H1 (cell line): ENCODE measurements around the gene LYPD4. TPM values are rescaled to one million over a fixed set of nuclear protein-coding genes. Genes with fewer than 3 reads are reported as not detected.

Experiments
- CTCF ChIA-PET: fragments of 300-600 bp; sonication (Branson Sonifier 250); formaldehyde crosslinking; loops from one replicate; lab custom pipeline; 2021; ENCODE audit not compliant: partially characterized antibody; lab: Charles Lee
- POLR2A ChIA-PET: fragments of 300-600 bp; sonication (Branson Sonifier 250); formaldehyde crosslinking; loops from one replicate; lab custom pipeline; 2021; ENCODE audit warnings: inconsistent platforms; ENCODE audit not compliant: partially characterized antibody; lab: Charles Lee
- DNase-seq, 2 experiments: peaks; one replicate each; pipeline versions ENCODE4 v3.0.0 to v3.0.0-alpha.2; 2010 to 2022; ENCODE audit warnings: low spot score in 2 of 2, low read depth in 1 of 2, mixed read lengths in 1 of 2
- FAIRE-seq: peaks from 2 replicates; lab custom pipeline; 2011; peaks lifted over from hg19 to GRCh38; lab: Jason Lieb, UNC
- H2AFZ ChIP-seq: 2 replicates; pipeline ENCODE4 v1.8.1; 2012; ENCODE audit warnings: low read length, inconsistent platforms
- H2AK5ac ChIP-seq: 2 replicates; pipeline ENCODE4 v1.6.1; 2013; ENCODE audit warnings: low read depth, low read length
- H2BK120ac ChIP-seq: replicated peaks from 2 replicates; pipeline ENCODE3; 2013; ENCODE audit warnings: low read depth, low read length, inconsistent platforms
- H2BK12ac ChIP-seq: 2 replicates; pipeline ENCODE4 v1.6.1; 2013; ENCODE audit warnings: low read depth, low read length
- H2BK15ac ChIP-seq: 2 replicates; pipeline ENCODE4 v1.6.1; 2013; ENCODE audit warnings: low read length
- H2BK20ac ChIP-seq: 2 replicates; pipeline ENCODE4 v1.6.1; 2013; ENCODE audit warnings: low read length
- H2BK5ac ChIP-seq: 2 replicates; pipeline ENCODE4 v1.6.1; 2013; ENCODE audit warnings: low read depth, low read length
- H3K14ac ChIP-seq: 2 replicates; pipeline ENCODE4 v1.6.1; 2013; ENCODE audit warnings: inconsistent platforms; ENCODE audit not compliant: insufficient read length
- H3K18ac ChIP-seq: 2 replicates; pipeline ENCODE4 v1.6.1; 2013; ENCODE audit warnings: low read length; ENCODE audit errors: extremely low read depth
- H3K23ac ChIP-seq: 2 replicates; pipeline ENCODE4 v1.6.1; 2013; ENCODE audit warnings: inconsistent platforms; ENCODE audit not compliant: insufficient read length
- H3K23me2 ChIP-seq: 2 replicates; pipeline ENCODE4 v1.6.1; 2013; ENCODE audit warnings: low read depth, low read length
- H3K27ac ChIP-seq: 2 replicates; pipeline ENCODE4 v1.6.1; 2011; ENCODE audit warnings: low read depth, low read length, inconsistent platforms
- H3K27me3 ChIP-seq, 4 experiments: replicated peaks in 1 of 4; 1 replicate in 1 of 4; 2 replicates in 3 of 4; pipeline versions ENCODE4 v1.6.1 to v1.8.1; 2011 to 2013; ENCODE audit warnings: low read length in 3 of 4, mild to moderate bottlenecking in 3 of 4, inconsistent platforms in 2 of 4, mixed read lengths in 2 of 4, moderate library complexity in 1 of 4; ENCODE audit not compliant: control insufficient read depth in 3 of 4, insufficient read depth in 3 of 4; ENCODE audit errors: extremely low read depth in 1 of 4
- H3K36me3 ChIP-seq, 4 experiments: 2 replicates each; pipeline versions ENCODE4 v1.6.1 to v1.8.1; 2011 to 2013; ENCODE audit warnings: mild to moderate bottlenecking in 4 of 4, low read length in 3 of 4, moderate library complexity in 2 of 4, control low read depth in 1 of 4, inconsistent platforms in 1 of 4; ENCODE audit not compliant: insufficient read depth in 4 of 4, control insufficient read depth in 2 of 4
- H3K4ac ChIP-seq: replicated peaks from 2 replicates; pipeline ENCODE3; 2013; ENCODE audit warnings: low read length, low read depth, mixed read lengths, inconsistent platforms; ENCODE audit not compliant: insufficient read length
- H3K4me1 ChIP-seq, 4 experiments: replicated peaks in 1 of 4; 1 replicate in 1 of 4; 2 replicates in 3 of 4; pipeline versions ENCODE4 v1.6.1 to v1.8.1; 2011 to 2013; ENCODE audit warnings: low read length in 3 of 4, inconsistent platforms in 2 of 4, mixed read lengths in 1 of 4; ENCODE audit not compliant: insufficient read depth in 4 of 4, control insufficient read depth in 3 of 4
- H3K4me2 ChIP-seq, 2 experiments: 2 replicates each; pipeline versions ENCODE4 v1.6.1 to v1.8.1; 2011 to 2013; ENCODE audit warnings: low read depth in 2 of 2, low read length in 2 of 2, control low read depth in 1 of 2, inconsistent platforms in 1 of 2, mild to moderate bottlenecking in 1 of 2; ENCODE audit not compliant: insufficient read depth in 1 of 2
- H3K4me3 ChIP-seq, 4 experiments: fragments of 200-600, 300-600 bp in 1 of 4; sonication (generic), shearing (Covaris generic), sonication (Bioruptor Twin) in 1 of 4; 2 replicates each; pipeline versions ENCODE4 v1.5.1 to v1.8.1; 2011 to 2016; ENCODE audit warnings: low read length in 4 of 4, low read depth in 3 of 4, control low read depth in 2 of 4, inconsistent platforms in 2 of 4, mild to moderate bottlenecking in 2 of 4, mixed read lengths in 1 of 4, moderate library complexity in 1 of 4; ENCODE audit not compliant: insufficient read depth in 2 of 4; ENCODE audit errors: extremely low read depth in 1 of 4
- H3K56ac ChIP-seq: replicated peaks from 2 replicates; pipeline ENCODE3; 2013; ENCODE audit warnings: low read depth, mild to moderate bottlenecking, mixed read lengths, low read length, inconsistent platforms; ENCODE audit not compliant: insufficient read length
- H3K79me1 ChIP-seq: 2 replicates; pipeline ENCODE4 v1.6.1; 2013; ENCODE audit warnings: low read depth, low read length, control low read depth
- H3K79me2 ChIP-seq, 2 experiments: 2 replicates each; pipeline versions ENCODE4 v1.6.1 to v1.8.1; 2012 to 2013; ENCODE audit warnings: low read length in 2 of 2, mild to moderate bottlenecking in 2 of 2, inconsistent platforms in 1 of 2; ENCODE audit not compliant: insufficient read depth in 2 of 2, control insufficient read depth in 1 of 2
- H3K9ac ChIP-seq, 4 experiments: replicated peaks in 1 of 4; 1 replicate in 1 of 4; 2 replicates in 3 of 4; pipeline versions ENCODE4 v1.6.1 to v1.8.1; 2011 to 2013; ENCODE audit warnings: low read depth in 3 of 4, low read length in 3 of 4, control low read depth in 2 of 4, mild to moderate bottlenecking in 2 of 4, moderate library complexity in 2 of 4, inconsistent platforms in 1 of 4; ENCODE audit errors: extremely low read depth in 1 of 4
- H3K9me3 ChIP-seq, 2 experiments: 2 replicates each; pipeline versions ENCODE4 v1.6.1 to v1.8.1; 2012 to 2013; ENCODE audit warnings: mild to moderate bottlenecking in 2 of 2, moderate library complexity in 2 of 2, control low read depth in 1 of 2, inconsistent platforms in 1 of 2, low read depth in 1 of 2, low read length in 1 of 2, mixed read lengths in 1 of 2; ENCODE audit not compliant: insufficient read depth in 2 of 2
- H4K20me1 ChIP-seq, 2 experiments: replicated peaks in 1 of 2; 2 replicates each; pipeline versions ENCODE3 to v1.8.1; 2011 to 2013; ENCODE audit warnings: inconsistent platforms in 2 of 2, low read length in 2 of 2, mild to moderate bottlenecking in 1 of 2; ENCODE audit not compliant: insufficient read depth in 2 of 2, control insufficient read depth in 1 of 2
- H4K5ac ChIP-seq: 2 replicates; pipeline ENCODE4 v1.6.1; 2013; ENCODE audit warnings: low read length, low read depth, mixed read lengths, inconsistent platforms; ENCODE audit not compliant: insufficient read length
- H4K8ac ChIP-seq: 2 replicates; pipeline ENCODE4 v1.8.0; 2013; ENCODE audit warnings: mild to moderate bottlenecking, moderate library complexity, low read length, inconsistent platforms; ENCODE audit not compliant: insufficient read depth; ENCODE audit errors: extremely low read depth
- H4K91ac ChIP-seq: replicated peaks from 2 replicates; pipeline ENCODE3; 2013; ENCODE audit warnings: low read length, mixed read lengths, inconsistent platforms; ENCODE audit not compliant: insufficient read length
- SIRT6 ChIP-seq: IDR thresholded peaks from one replicate; pipeline ENCODE4 v1.7.1; 2012; ENCODE audit warnings: low read length, inconsistent platforms
- WGBS, 2 experiments: shearing (Covaris generic) in 1 of 2; methylation state at CpG; one replicate each; pipeline versions ENCODE4 v1.1.6 to v1.1.7; 2013 to 2015; ENCODE audit warnings: low lambda C conversion rate in 2 of 2, mixed read lengths in 2 of 2, inconsistent platforms in 1 of 2, low coverage in 1 of 2, missing lambda C conversion rate in 1 of 2; ENCODE audit not compliant: insufficient replicate concordance in 2 of 2, insufficient coverage in 1 of 2, insufficient read length in 1 of 2; ENCODE audit errors: extremely low coverage in 1 of 2, missing lambda C conversion rate in 1 of 2; 5-methylcytosine and 5-hydroxymethylcytosine counted together
- polyA plus RNA-seq, 7 experiments: library from polyadenylated mRNA; depleted of rRNA in 3 of 7; stranded (reverse) in 5 of 7; unstranded in 2 of 7; fragments of >200 nt in 5 of 7; fragments of 200-250 nt in 2 of 7; gene quantifications; 1 replicate in 5 of 7; 2 replicates in 1 of 7; 4 replicates in 1 of 7; pipeline versions ENCODE4 v1.2.1 to v1.2.3, GENCODE V29; 2011 to 2013; ENCODE audit warnings: missing spikeins in 2 of 7, mixed read lengths in 2 of 7
- total RNA-seq: library from RNA; stranded (reverse); fragmentation: NEBNext Ultra II Directional; extraction: Animal tissue kit (Norgen Biotek cat#: 25700); gene quantifications from 2 replicates; pipeline ENCODE4 v1.2.1, GENCODE V29; 2021

LYPD4 gene
- total and polyA plus RNA-seq, 2 of the 8 experiments (the other 6 are each of a cell fraction or from before 2014, with no cell fraction given), result 0.06 TPM; not detected in 1

DNA sequence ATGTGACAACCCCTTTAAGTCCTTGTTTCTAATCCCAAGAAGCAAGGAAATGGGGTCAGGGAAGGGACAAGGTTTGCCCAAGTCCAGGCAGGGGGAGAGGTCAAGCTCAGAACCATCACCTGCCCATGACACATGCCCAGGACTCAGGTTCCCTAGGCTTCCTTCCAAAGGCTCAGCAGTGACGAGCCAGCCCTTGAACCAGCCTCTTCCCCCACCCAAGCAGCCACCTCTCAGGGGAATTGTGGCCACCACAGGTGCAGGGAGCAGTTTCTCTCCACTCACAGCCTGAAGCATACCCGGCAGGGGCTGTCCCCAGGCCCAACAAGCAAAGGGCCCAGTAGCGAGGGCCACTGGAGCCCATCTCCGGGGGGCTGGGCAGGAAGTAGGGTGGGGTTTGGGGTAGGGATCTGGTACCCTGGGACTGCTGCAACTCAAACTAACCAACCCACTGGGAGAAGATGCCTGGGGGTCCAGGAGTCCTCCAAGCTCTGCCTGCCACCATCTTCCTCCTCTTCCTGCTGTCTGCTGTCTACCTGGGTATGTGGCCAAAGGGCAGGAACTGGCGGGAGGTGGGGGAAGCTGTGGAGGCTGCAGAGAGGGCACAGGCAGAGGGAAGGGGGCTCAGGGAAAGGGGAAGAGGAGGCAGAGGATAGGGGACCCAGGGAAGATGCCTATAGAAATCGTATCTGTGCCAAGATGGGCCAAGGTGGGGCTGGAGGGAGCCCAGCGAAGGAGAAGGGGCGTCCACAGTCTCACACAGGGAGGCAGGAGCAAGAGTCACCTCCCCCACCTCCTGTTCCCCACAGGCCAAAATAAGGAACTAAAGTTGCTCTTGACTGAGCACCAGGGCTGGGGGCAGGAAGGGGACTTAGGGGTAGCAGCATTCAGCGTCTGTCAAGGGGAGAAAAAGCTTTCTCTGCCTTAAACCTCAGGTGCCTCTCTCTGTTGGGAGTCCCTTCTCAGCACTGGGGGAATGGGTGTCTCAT, 32.7 kb upstream of the LYPD4 start, which contains the start of gene CD79A:
CD79A (plus strand) TSS at position 433 of the 986 bp plus-strand sequence; CDS start at position 459, 26 bp downstream.
- CTCF ChIA-PET, result interaction anchor here (1.0 to 1.5 kb wide), 5 partner anchors 9 to 75 kb away, joined by 3 to 6 read pairs (median 4); no protein-coding TSS in a partner anchor
- no peaks in the 10 kb centered on the region for H3K23me2 ChIP-seq
- H4K8ac ChIP-seq, result 0 out of 2 replicates have a peak within 1 kb of the TSS, but pooled peaks have one; percentile 28
- H3K27ac ChIP-seq, result no peak within 1 kb of the TSS
- WGBS, 2 experiments, result 71% methylated on average over 9 of the region's 9 CpGs; no CpG with 5 or more reads in 1 of the 2 experiments
- H2AK5ac ChIP-seq, result peak within 1 kb of the TSS; percentile 60; the same call in 1 of the 2 replicates
- no peak within 1 kb of the TSS for H2AFZ ChIP-seq
- no peak for TF ChIP-seq SIRT6
- TF ChIP-seq, all 59 proteins: peak for 0
- Histone ChIP-seq H3K9ac (no peak within 1 kb of the TSS), H3K27me3 (peaks cover 0 to 9% (median 6%) of the 10 kb centered on the region in 4 experiments; a peak in 5 of 7 replicates), H4K91ac (no peak within 1 kb of the TSS), H3K36me3 (peaks cover 0 to under 1% (median 0%) of the 10 kb centered on the region in 4 experiments; a peak in 1 of 8 replicates), H3K4ac (no peak within 1 kb of the TSS), H3K23ac (no peak within 1 kb of the TSS), H2BK120ac (no peak within 1 kb of the TSS), H3K79me1 (no peaks in the 10 kb centered on the region), H2BK20ac (peak within 1 kb of the TSS; percentile 9; the same call in 1 of the 2 replicates), H3K9me3 (no peaks in the 10 kb centered on the region), H2BK5ac (no peak within 1 kb of the TSS), H3K79me2 (no peaks in the 10 kb centered on the region), H2BK12ac (0 out of 2 replicates have a peak within 1 kb of the TSS, but pooled peaks have one; percentile 17), H3K14ac (no peak within 1 kb of the TSS), H3K4me2 (no peak within 1 kb of the TSS), H2BK15ac (peak within 1 kb of the TSS; percentile 46; the same call in 1 of the 2 replicates), H3K56ac (no peak within 1 kb of the TSS), H3K4me3 (no peak within 1 kb of the TSS), H4K5ac (no peak within 1 kb of the TSS), H4K20me1 (peaks cover 1 to 3% of the 10 kb centered on the region in 2 experiments), H3K4me1 (peaks cover 0 to 4% (median 1%) of the 10 kb centered on the region in 4 experiments; a peak in 5 of 7 replicates), H3K18ac (no peak within 1 kb of the TSS)
- DNase-seq (peak in 1 of 2 experiments; percentile 45), FAIRE-seq (no peak)
- POLR2A ChIA-PET, result interaction anchor here (0.9 to 9.0 kb wide), 4 partner anchors 10 to 353 kb away, joined by 3 to 151 read pairs (median 12); partner anchors contain the start of gene RPS19
